ENCODE data around the gene ZXDC. TPM values are rescaled to one million over a fixed set of nuclear protein-coding genes. Genes with fewer than 3 reads are reported as not detected.

Gene ZXDC
- total RNA-seq, 1 donor from 2014 or later, result 26.6 TPM

GRCh38 chr3:126451511-126451910, 24.2 kb downstream of the ZXDC start:
- no peaks in the 10 kb centered on the region for H3K27me3 Mint-ChIP-seq (ENCODE audit: low read depth)
- H3K36me3 Mint-ChIP-seq (ENCODE audit: low read depth), result peaks cover 20% of the 10 kb centered on the region
- H3K27ac Mint-ChIP-seq (ENCODE audit: unreplicated experiment), result no peak overlapping the region
- no peak overlapping the region for H3K4me3 Mint-ChIP-seq (ENCODE audit: unreplicated experiment)
- no peaks in the 10 kb centered on the region for H3K9me3 Mint-ChIP-seq (ENCODE audit: low read depth)
- DNase-seq (ENCODE audit: low spot score), result no peak
- no peaks in the 10 kb centered on the region for H3K4me1 Mint-ChIP-seq (ENCODE audit: low read depth)
- TF ChIP-seq CTCF (IDR thresholded peaks at IDR 0.05), result no peak

GRCh38 chr3:126450744-126451143, 24.9 kb downstream of the ZXDC start:
- Mint-ChIP-seq H3K27ac (ENCODE audit: unreplicated experiment) (no peak overlapping the region), H3K27me3 (ENCODE audit: low read depth) (no peaks in the 10 kb centered on the region), H3K36me3 (ENCODE audit: low read depth) (peaks cover 20% of the 10 kb centered on the region), H3K4me3 (ENCODE audit: unreplicated experiment) (no peak overlapping the region), H3K9me3 (ENCODE audit: low read depth) (no peaks in the 10 kb centered on the region), H3K4me1 (ENCODE audit: low read depth) (peaks cover 3% of the 10 kb centered on the region)
- no peak for DNase-seq (ENCODE audit: low spot score)
- TF ChIP-seq CTCF (IDR thresholded peaks at IDR 0.05), result no peak

GRCh38 chr3:126450219-126450618, 25.5 kb downstream of the ZXDC start:
- Mint-ChIP-seq H3K36me3 (ENCODE audit: low read depth) (peaks cover 20% of the 10 kb centered on the region), H3K4me3 (ENCODE audit: unreplicated experiment) (no peak overlapping the region)
- TF ChIP-seq CTCF (IDR thresholded peaks at IDR 0.05), result no peak

GRCh38 chr3:126449621-126450051, 26.1 kb downstream of the ZXDC start:
- DNase-seq (ENCODE audit: low spot score), result no peak
- no peak overlapping the region for H3K4me3 Mint-ChIP-seq (ENCODE audit: unreplicated experiment)

More at GRCh38 chr3:126450219-126450618, 25.5 kb downstream of the ZXDC start:
- Mint-ChIP-seq H3K9me3 (ENCODE audit: low read depth) (no peaks in the 10 kb centered on the region), H3K27ac (ENCODE audit: unreplicated experiment) (no peak overlapping the region), H3K27me3 (ENCODE audit: low read depth) (no peaks in the 10 kb centered on the region), H3K4me1 (ENCODE audit: low read depth) (peaks cover 4% of the 10 kb centered on the region)
- DNase-seq (ENCODE audit: low spot score), result no peak

GRCh38 chr3:126448893-126449180, 26.9 kb downstream of the ZXDC start:
- Mint-ChIP-seq H3K4me3 (ENCODE audit: unreplicated experiment) (no peak overlapping the region), H3K27ac (ENCODE audit: unreplicated experiment) (no peak overlapping the region), H3K27me3 (ENCODE audit: low read depth) (no peaks in the 10 kb centered on the region), H3K9me3 (ENCODE audit: low read depth) (no peaks in the 10 kb centered on the region), H3K4me1 (ENCODE audit: low read depth) (peaks cover 4% of the 10 kb centered on the region), H3K36me3 (ENCODE audit: low read depth) (peaks cover 15% of the 10 kb centered on the region)
- DNase-seq (ENCODE audit: low spot score), result no peak
- TF ChIP-seq CTCF (IDR thresholded peaks at IDR 0.05), result no peak

More at GRCh38 chr3:126449621-126450051, 26.1 kb downstream of the ZXDC start:
- Mint-ChIP-seq H3K27ac (ENCODE audit: unreplicated experiment) (no peak overlapping the region), H3K9me3 (ENCODE audit: low read depth) (no peaks in the 10 kb centered on the region), H3K36me3 (ENCODE audit: low read depth) (peaks cover 19% of the 10 kb centered on the region), H3K4me1 (ENCODE audit: low read depth) (peaks cover 4% of the 10 kb centered on the region), H3K27me3 (ENCODE audit: low read depth) (no peaks in the 10 kb centered on the region)
- no peak for TF ChIP-seq CTCF (IDR thresholded peaks at IDR 0.05)

Measured in chondrocyte (in vitro differentiated cells).